HCT116 (cell line): Measurements from ENCODE around the gene SLC22A13. TPM values are rescaled to one million over a fixed set of nuclear protein-coding genes. Genes with fewer than 3 reads are reported as not detected.

ENCODE experiments used
- ATAC-seq: fragments of 200-7000 bp; cut with Tn5 transposase; 2 replicates; pipeline ENCODE4 v1.9.1; 2020; ENCODE audit warnings: mild to moderate bottlenecking, moderate library complexity
- BruUV-seq: library from RNA; stranded (reverse); fragments of 400-500 nt; replicated peaks from 2 replicates; lab custom pipeline; 2021; lab: Mats Ljungman, UMichigan
- CTCF ChIA-PET: fragments of 300-600 bp; sonication (Branson Sonifier 250); formaldehyde crosslinking; loops from one replicate; lab custom pipeline; 2021; ENCODE audit warnings: antibody characterized with exemption; lab: Charles Lee
- POLR2A ChIA-PET: fragments of 300-600, 350-600 bp; sonication (Branson Sonifier 250); formaldehyde crosslinking; loops from one replicate; lab custom pipeline; 2021; ENCODE audit warnings: antibody characterized with exemption; lab: Charles Lee
- RAD21 ChIA-PET, 2 experiments: fragments of 300-600 bp; sonication (Branson Sonifier 250); formaldehyde crosslinking; loops; one replicate each; lab custom pipeline; 2023; ENCODE audit warnings: low total read pairs in 2 of 2; ENCODE audit not compliant: uncharacterized antibody in 2 of 2, unreplicated experiment in 2 of 2, low non-redundant PET in 1 of 2; lab: Charles Lee
- DNase-seq: peaks from one replicate; pipeline ENCODE4 v3.0.0-alpha.2; 2010; ENCODE audit warnings: low read depth, low spot score
- H2AFZ ChIP-seq: fragments of 200-600 bp; shearing (Covaris generic), sonication (generic); 2 replicates; pipeline ENCODE4 v1.6.1; 2017; ENCODE audit warnings: low read depth, mixed run types, mixed read lengths, antibody characterized with exemption, low read length; ENCODE audit not compliant: poor library complexity, severe bottlenecking
- H3K27ac ChIP-seq: 2 replicates; pipeline ENCODE4 v1.5.1; 2012; ENCODE audit warnings: low read depth, low read length
- H3K27me3 ChIP-seq: fragments of 200-600 bp; sonication (generic); 2 replicates; pipeline ENCODE4 v1.6.1; 2016; ENCODE audit warnings: mixed run types, low read length, mixed read lengths; ENCODE audit not compliant: insufficient read depth
- H3K36me3 ChIP-seq, 2 experiments: fragments of 200-500 bp in 1 of 2; fragments of 200-600 bp in 1 of 2; sonication (Bioruptor generic) in 1 of 2; sonication (generic) in 1 of 2; 2 replicates each; pipeline versions ENCODE4 v1.5.1 to v1.6.1; 2014 to 2016; ENCODE audit warnings: low read length in 2 of 2, inconsistent platforms in 1 of 2, mixed read lengths in 1 of 2, mixed run types in 1 of 2; ENCODE audit not compliant: insufficient read depth in 2 of 2, control insufficient read depth in 1 of 2
- H3K4me1 ChIP-seq, 2 experiments: fragments of 200-600 bp in 1 of 2; sonication (generic) in 1 of 2; 2 replicates each; pipeline versions ENCODE4 v1.5.1 to v1.6.1; 2012 to 2017; ENCODE audit warnings: low read length in 2 of 2, inconsistent platforms in 1 of 2, mild to moderate bottlenecking in 1 of 2, mixed read lengths in 1 of 2, mixed run types in 1 of 2, moderate library complexity in 1 of 2; ENCODE audit not compliant: insufficient read depth in 2 of 2, control insufficient read depth in 1 of 2
- H3K4me2 ChIP-seq: fragments of 200-600 bp; sonication (generic); 2 replicates; pipeline ENCODE4 v1.6.1; 2017; ENCODE audit warnings: mixed run types, low read length, mixed read lengths
- H3K4me3 ChIP-seq, 2 experiments: fragments of 200-600 bp in 1 of 2; sonication (generic) in 1 of 2; replicated peaks in 1 of 2; 2 replicates each; pipeline ENCODE4 v1.5.1; 2011 to 2016; ENCODE audit warnings: low read length in 2 of 2, control low read depth in 1 of 2, low read depth in 1 of 2, mild to moderate bottlenecking in 1 of 2, mixed read lengths in 1 of 2, mixed run types in 1 of 2
- H3K79me2 ChIP-seq: fragments of 200-600 bp; sonication (generic); 2 replicates; pipeline ENCODE4 v1.6.1; 2017; ENCODE audit warnings: mild to moderate bottlenecking, mixed run types, low read length, moderate library complexity, mixed read lengths; ENCODE audit not compliant: insufficient read depth
- H3K9ac ChIP-seq: fragments of 200-600 bp; sonication (generic); 2 replicates; pipeline ENCODE4 v1.6.1; 2016; ENCODE audit warnings: low read length, mixed read lengths
- H3K9me2 ChIP-seq: fragments of 200-600 bp; sonication (generic), shearing (Covaris generic); 2 replicates; pipeline ENCODE4 v1.6.1; 2017; ENCODE audit warnings: mixed run types, mild to moderate bottlenecking, moderate library complexity; ENCODE audit not compliant: insufficient read depth
- H3K9me3 ChIP-seq, 2 experiments: fragments of 200-500 bp in 1 of 2; fragments of 200-600 bp in 1 of 2; sonication (Bioruptor generic) in 1 of 2; sonication (generic) in 1 of 2; 2 replicates each; pipeline ENCODE4 v1.6.1; 2014 to 2017; ENCODE audit warnings: low read length in 2 of 2, mixed read lengths in 2 of 2, inconsistent platforms in 1 of 2, low read depth in 1 of 2, mild to moderate bottlenecking in 1 of 2, mixed run types in 1 of 2, moderate library complexity in 1 of 2; ENCODE audit not compliant: control insufficient read depth in 1 of 2, insufficient read depth in 1 of 2
- H4K20me1 ChIP-seq: fragments of 200-600 bp; sonication (generic), shearing (Covaris generic); 2 replicates; pipeline ENCODE4 v1.6.1; 2017; ENCODE audit warnings: mixed run types, mild to moderate bottlenecking, moderate library complexity; ENCODE audit not compliant: insufficient read depth
- ATF3 ChIP-seq: IDR thresholded peaks from 2 replicates; pipeline ENCODE4 v1.6.1; 2012
- CBX3 ChIP-seq: IDR thresholded peaks from 2 replicates; pipeline ENCODE4 v1.6.1; 2012; ENCODE audit warnings: low read depth
- CEBPB ChIP-seq: IDR thresholded peaks from 2 replicates; pipeline ENCODE4 v1.6.1; 2012; ENCODE audit warnings: low read depth
- ELF1 ChIP-seq: IDR thresholded peaks from 2 replicates; pipeline ENCODE4 v1.6.1; 2012; ENCODE audit warnings: low read depth, borderline replicate concordance
- EZH2 ChIP-seq: fragments of 200-600 bp; sonication (generic); IDR thresholded peaks from 2 replicates; pipeline ENCODE4 v1.6.1; 2017; ENCODE audit warnings: antibody characterized with exemption, mixed run types
- EZH2phosphoT487 ChIP-seq: fragments of 200-600 bp; IDR thresholded peaks from 2 replicates; pipeline ENCODE4 v1.6.1; 2018; ENCODE audit warnings: antibody characterized with exemption, borderline replicate concordance
- JUND ChIP-seq: IDR thresholded peaks from 2 replicates; pipeline ENCODE4 v1.6.1; 2012
- SP1 ChIP-seq: IDR thresholded peaks from 2 replicates; pipeline ENCODE4 v1.6.1; 2012; ENCODE audit warnings: low read depth
- SRF ChIP-seq: IDR thresholded peaks from 2 replicates; pipeline ENCODE4 v1.6.1; 2012; ENCODE audit warnings: low read depth
- TCF7L2 ChIP-seq: IDR thresholded peaks from 2 replicates; pipeline ENCODE4 v1.7.0; 2011; ENCODE audit warnings: borderline replicate concordance, inconsistent platforms; ENCODE audit not compliant: insufficient read depth, insufficient read length; ENCODE audit errors: extremely low read depth
- ZBTB33 ChIP-seq: IDR thresholded peaks from 2 replicates; pipeline ENCODE4 v1.6.1; 2011; ENCODE audit warnings: mild to moderate bottlenecking, low read length, moderate library complexity; ENCODE audit not compliant: insufficient replicate concordance; ENCODE audit errors: extremely low read depth
- ZFX ChIP-seq: fragments of 450-650 bp; IDR thresholded peaks from 2 replicates; pipeline ENCODE4 v1.6.1; 2017
- intact Hi-C: fragments of 100-400 bp; cut with micrococcal nuclease; formaldehyde crosslinking; loops from 2 replicates; pipeline ENCODE4 v1.10.0; 2022
- total RNA-seq: library from RNA; stranded (reverse); gene quantifications from one replicate; pipeline ENCODE4 v1.2.1, GENCODE V29; 2021; ENCODE audit not compliant: unreplicated experiment

The SLC22A13 gene
- total RNA-seq, 1 experiment from 2014 or later, result 0.47 TPM

GRCh38 chr3:38275658-38276057, 10.0 kb downstream of the SLC22A13 start:
- no peaks in the 10 kb centered on the region for H3K4me1 ChIP-seq
- H3K9me3 ChIP-seq, result no peaks in the 10 kb centered on the region
- no peaks in the 10 kb centered on the region for H3K36me3 ChIP-seq
- BruUV-seq, result no TSS peak
- intact Hi-C loops, result no loop called here
- no peak overlapping the region for H3K4me2 ChIP-seq
- no peak overlapping the region for H3K9ac ChIP-seq
- DNase-seq (no peak), ATAC-seq (no peak)
- ChIA-PET POLR2A (no interaction called here), CTCF (no interaction called here), RAD21 (no interaction called here)
- H3K27ac ChIP-seq, result no peak overlapping the region
- H3K9me2 ChIP-seq, result no peaks in the 10 kb centered on the region
- H3K79me2 ChIP-seq, result no peaks in the 10 kb centered on the region
- H4K20me1 ChIP-seq, result no peaks in the 10 kb centered on the region
- no peak overlapping the region for H3K4me3 ChIP-seq
- TF ChIP-seq JUND (no peak), ZBTB33 (no peak), CEBPB (no peak), TCF7L2 (no peak)
- TF ChIP-seq, all 23 proteins: peak for 0
- no peak overlapping the region for H2AFZ ChIP-seq
- no peaks in the 10 kb centered on the region for H3K27me3 ChIP-seq

DNA sequence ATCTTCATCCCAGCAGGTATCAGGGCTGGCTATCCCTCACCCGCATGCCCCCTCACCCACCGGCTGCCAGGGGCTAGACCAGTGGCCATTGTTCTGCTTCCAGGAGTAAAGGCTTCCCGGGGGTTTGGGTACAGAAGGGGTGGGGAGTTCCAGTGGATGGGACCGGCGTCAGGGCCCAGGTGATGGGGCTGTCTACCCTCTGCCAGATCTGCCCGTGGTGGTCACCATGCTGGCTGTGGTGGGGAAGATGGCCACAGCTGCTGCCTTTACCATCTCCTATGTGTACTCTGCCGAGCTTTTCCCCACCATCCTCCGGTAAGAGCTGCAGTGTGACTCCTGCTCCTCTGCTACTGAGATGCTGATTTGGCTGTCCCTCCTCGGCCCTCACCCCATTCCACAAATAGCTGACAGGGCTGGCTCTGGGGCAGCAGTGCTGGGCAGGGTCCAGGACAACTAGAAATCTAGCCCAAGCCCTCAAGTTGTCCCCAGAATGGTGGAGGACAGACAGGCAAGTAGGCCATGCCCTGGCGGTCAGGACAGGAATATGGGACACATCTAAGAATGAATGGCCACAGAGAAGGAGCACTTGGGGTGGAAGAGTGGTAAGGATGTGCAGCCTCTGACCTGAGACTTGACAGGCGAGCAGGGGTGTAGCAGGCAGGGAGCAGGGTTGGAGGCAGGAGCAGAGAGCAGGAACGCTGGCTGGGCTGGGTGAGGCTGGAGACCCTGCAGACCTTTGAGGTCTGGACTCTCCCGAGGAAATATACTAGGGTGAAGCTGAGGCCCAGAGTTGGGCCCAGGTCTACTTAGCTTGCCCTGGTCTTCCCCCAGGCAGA, 10.7 kb downstream of the SLC22A13 start:
- H3K4me1 ChIP-seq, result no peaks in the 10 kb centered on the region
- H3K9ac ChIP-seq, result no peak overlapping the region
- no peaks in the 10 kb centered on the region for H3K9me2 ChIP-seq
- H2AFZ ChIP-seq, result no peak overlapping the region
- ATAC-seq, result no peak
- BruUV-seq, result no TSS peak
- no peaks in the 10 kb centered on the region for H3K9me3 ChIP-seq
- H3K27ac ChIP-seq, result no peak overlapping the region
- intact Hi-C loops, result no loop called here
- H3K4me3 ChIP-seq, result no peak overlapping the region
- no peak overlapping the region for H3K4me2 ChIP-seq
- POLR2A ChIA-PET, result no interaction called here
- H4K20me1 ChIP-seq, result no peaks in the 10 kb centered on the region
- RAD21 ChIA-PET, result no interaction called here
- DNase-seq, result no peak
- CTCF ChIA-PET, result no interaction called here
- H3K27me3 ChIP-seq, result no peaks in the 10 kb centered on the region
- no peaks in the 10 kb centered on the region for H3K79me2 ChIP-seq
- no peaks in the 10 kb centered on the region for H3K36me3 ChIP-seq
- TF ChIP-seq EZH2phosphoT487 (no peak), SP1 (no peak), JUND (no peak), ELF1 (no peak), ZFX (no peak), CBX3 (no peak), SRF (no peak), TCF7L2 (no peak), ATF3 (no peak), EZH2 (no peak)
